DND-41 (cell line): ENCODE measurements around the gene PPIL6.
"Not testable (repeated sequence)": the region's sequence is repeated elsewhere in the genome, so short reads cannot be mapped to it uniquely, and the experiment has no call there.

Source experiments
- CTCF ChIP-seq: IDR thresholded peaks from 2 replicates; pipeline ENCODE4 v1.5.1; 2012; ENCODE audit warnings: borderline replicate concordance, low read length, moderate library complexity, mild to moderate bottlenecking; ENCODE audit not compliant: poor library complexity, severe bottlenecking; ENCODE audit errors: extremely low read depth
- EZH2 ChIP-seq: IDR thresholded peaks from 3 replicates; pipeline ENCODE4 v1.6.1; 2012; ENCODE audit warnings: borderline replicate concordance, low read depth, mild to moderate bottlenecking, moderate library complexity, low read length, inconsistent platforms; ENCODE audit not compliant: severe bottlenecking

- not testable (repeated sequence) for TF ChIP-seq CTCF, EZH2
These were observed 75.9 kb downstream of the PPIL6 start for GRCh38 chr6:109364382-109365078.
